Measurements from ENCODE around the gene ABHD15. TPM values are rescaled to one million over a fixed set of nuclear protein-coding genes. Genes with fewer than 3 reads are reported as not detected.

Gene ABHD15
- total and polyA plus RNA-seq, 2 donors (not counting 3 experiments of a cell fraction or from before 2014, with no cell fraction given) = 3.8 to 5.6 TPM

GRCh38 chr17:29613856-29614255, 47.0 kb upstream of the ABHD15 start:
- Histone ChIP-seq H3K27me3 (ENCODE audit: control insufficient read depth in 2 of 2, insufficient read depth in 2 of 2, low read length in 2 of 2) (no peaks in the 10 kb centered on the region), H3K9ac (replicated peaks; ENCODE audit: extremely low read depth, insufficient read depth, low read length) (no peak overlapping the region), H2AFZ (ENCODE audit: low read depth, low read length) (peak overlapping the region; percentile 58), H4K20me1 (replicated peaks; ENCODE audit: control insufficient read depth, extremely low read depth, insufficient read depth, low read length) (no peaks in the 10 kb centered on the region), H3K4me3 (replicated peaks in 1 of 3; ENCODE audit: insufficient read depth in 1 of 3, low read depth in 1 of 3, low read length in 3 of 3) (no peak overlapping the region), H3K4me2 (ENCODE audit: insufficient read depth, low read length) (peak overlapping the region; percentile 18), H3K9me3 (replicated peaks; ENCODE audit: control insufficient read depth, insufficient read depth, low read length) (no peaks in the 10 kb centered on the region), H3K9me1 (replicated peaks; ENCODE audit: control insufficient read depth, extremely low read depth, insufficient read depth, low read length) (no peaks in the 10 kb centered on the region), H3K79me2 (ENCODE audit: control insufficient read depth, insufficient read depth, low read length) (no peaks in the 10 kb centered on the region), H3K36me3 (ENCODE audit: control insufficient read depth in 2 of 2, extremely low read depth in 1 of 2, insufficient read depth in 2 of 2, low read length in 2 of 2) (peaks cover 0 to 4% of the 10 kb centered on the region in 2 experiments), H3K27ac (ENCODE audit: insufficient read depth, low read depth, low read length) (no peak overlapping the region), H3K4me1 (ENCODE audit: control insufficient read depth, extremely low read depth, insufficient read depth, low read length) (peaks cover 31% of the 10 kb centered on the region)
- no TSS peak for BruUV-seq (replicated peaks)
- ChIA-PET POLR2A (interaction anchor here (0.7 kb wide), 1 partner anchor 196 kb away, joined by 3 read pairs; no protein-coding TSS in a partner anchor), CTCF (interaction anchor here (0.6 to 6.9 kb wide), 23 partner anchors 9 to 490 kb away, joined by 3 to 113 read pairs (median 5); partner anchors contain the start of genes ANKRD13B and SSH2)
- intact Hi-C loops (cut with micrococcal nuclease) (loop anchor here (1.0 kb wide), 2 partner anchors 23 to 34 kb away; no protein-coding TSS in a partner anchor), dilution Hi-C loops (cut with MboI; ENCODE audit: extremely low pct_ligation_motif_present, low sequenced_read_pairs) (no loop called here)
- DNase-seq (ENCODE audit: low read depth, low spot score) (no peak), FAIRE-seq (no peak)
- TF ChIP-seq, protein P1, sequence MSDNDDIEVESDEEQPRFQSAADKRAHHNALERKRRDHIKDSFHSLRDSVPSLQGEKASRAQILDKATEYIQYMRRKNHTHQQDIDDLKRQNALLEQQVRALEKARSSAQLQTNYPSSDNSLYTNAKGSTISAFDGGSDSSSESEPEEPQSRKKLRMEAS (IDR thresholded peaks at IDR 0.05; ENCODE audit: insufficient read depth, insufficient read length) = no peak
- TF ChIP-seq EZH2 (IDR thresholded peaks at IDR 0.05; ENCODE audit: borderline replicate concordance, low read depth, low read length, severe bottlenecking) (no peak), MYC (IDR thresholded peaks at IDR 0.05; ENCODE audit: low read depth, low read length) (no peak), FOS (IDR thresholded peaks at IDR 0.05; ENCODE audit: borderline replicate concordance, insufficient read depth, low read length) (no peak), CTCF (IDR thresholded peaks at IDR 0.05; ENCODE audit: extremely low read depth in 1 of 2, insufficient read depth in 1 of 2, low read depth in 1 of 2, low read length in 2 of 2) (no peak), POLR2AphosphoS5 (IDR thresholded peaks at IDR 0.05; ENCODE audit: insufficient read depth, low read depth, low read length) (no peak), GATA2 (IDR thresholded peaks at IDR 0.05; ENCODE audit: insufficient read depth, insufficient read length, low read depth, low read length) (no peak), JUN (IDR thresholded peaks at IDR 0.05; ENCODE audit: borderline replicate concordance, insufficient read depth, insufficient read length, low read depth) (no peak), POLR2A (IDR thresholded peaks at IDR 0.05; ENCODE audit: low read depth, low read length) (no peak)

All from endothelial cell of umbilical vein (primary cell).